Measurements from ENCODE around the gene MLKL.

GRCh38 chr16:74650966-74651567 is 49.6 kb downstream of the MLKL start:
- TF ChIP-seq EZH2 (IDR thresholded peaks at IDR 0.05; ENCODE audit: borderline replicate concordance, low read depth, low read length, severe bottlenecking) (no peak), CTCF (IDR thresholded peaks at IDR 0.05; ENCODE audit: borderline replicate concordance, extremely low read depth, low read length, poor library complexity, severe bottlenecking) (peak; percentile 58)
